ENCODE data around the gene DDX41. TPM values are rescaled to one million over a fixed set of nuclear protein-coding genes. Genes with fewer than 3 reads are reported as not detected.
A peak's percentile ranks its signal among the peaks of the same experiment; 100 is the strongest.

DDX41 gene
- total and polyA plus RNA-seq, 2 of the 13 experiments (the other 11 are each of a cell fraction or from before 2014, with no cell fraction given) = 62.8 to 105 TPM

- peak; percentile 44 for TF ChIP-seq PHF8 (CRISPR knock-in tag; IDR thresholded peaks at IDR 0.05)
- 0 out of 2 replicates have a peak, but pooled peaks have one; percentile 23 for TF ChIP-seq ZBTB44 (CRISPR knock-in tag; IDR thresholded peaks at IDR 0.05)
- no peak for TF ChIP-seq ZNF792 (CRISPR knock-in tag; IDR thresholded peaks at IDR 0.05)
- TF ChIP-seq SIN3A (IDR thresholded peaks at IDR 0.05; ENCODE audit: borderline replicate concordance, low read depth, low read length) = no peak
- TF ChIP-seq ZNF383 (CRISPR knock-in tag; IDR thresholded peaks at IDR 0.05; ENCODE audit: borderline replicate concordance) = no peak
- no peak for TF ChIP-seq ZNF143 (CRISPR knock-in tag; IDR thresholded peaks at IDR 0.05)
- TF ChIP-seq ZNF772 (CRISPR knock-in tag; IDR thresholded peaks at IDR 0.05) = no peak
- no peak for TF ChIP-seq SOX6 (IDR thresholded peaks at IDR 0.05)
- no peak for TF ChIP-seq SOX6 (CRISPR knock-in tag; IDR thresholded peaks at IDR 0.05)
- TF ChIP-seq MXI1 (IDR thresholded peaks at IDR 0.05; ENCODE audit: borderline replicate concordance, low read depth, low read length) = no peak
- TF ChIP-seq ZNF275 (CRISPR knock-in tag; IDR thresholded peaks at IDR 0.05; ENCODE audit: borderline replicate concordance) = no peak
- no peak for TF ChIP-seq ZNF460 (CRISPR knock-in tag; IDR thresholded peaks at IDR 0.05; ENCODE audit: borderline replicate concordance)
- TF ChIP-seq GMEB2 (CRISPR knock-in tag; IDR thresholded peaks at IDR 0.05; ENCODE audit: low read depth) = no peak
- TF ChIP-seq ZNF597 (CRISPR knock-in tag; IDR thresholded peaks at IDR 0.05) = no peak
- no peak for TF ChIP-seq GPN1 (CRISPR knock-in tag; IDR thresholded peaks at IDR 0.05; ENCODE audit: borderline replicate concordance)
- TF ChIP-seq POLR2AphosphoS2 (IDR thresholded peaks at IDR 0.05; ENCODE audit: low read depth, low read length) = no peak
- no peak for TF ChIP-seq ZSCAN5A (CRISPR knock-in tag; IDR thresholded peaks at IDR 0.05; ENCODE audit: borderline replicate concordance)
- no peak for TF ChIP-seq CEBPG (CRISPR knock-in tag; IDR thresholded peaks at IDR 0.05)
- TF ChIP-seq ZFY (CRISPR knock-in tag; IDR thresholded peaks at IDR 0.05) = no peak
- no peak for TF ChIP-seq GATAD2A (CRISPR knock-in tag; IDR thresholded peaks at IDR 0.05)
- TF ChIP-seq BATF2 (CRISPR knock-in tag; IDR thresholded peaks at IDR 0.05) = no peak
- no peak for TF ChIP-seq CEBPB (IDR thresholded peaks at IDR 0.05; ENCODE audit: borderline replicate concordance, low read depth, low read length)
- no peak for TF ChIP-seq NBN (conservative IDR thresholded peaks at IDR 0.05)
- TF ChIP-seq ZNF570 (CRISPR knock-in tag; IDR thresholded peaks at IDR 0.05; ENCODE audit: borderline replicate concordance) = no peak
- TF ChIP-seq GZF1 (CRISPR knock-in tag; IDR thresholded peaks at IDR 0.05) = no peak
These were observed 43.2 kb downstream of the DDX41 start, which contains the start of gene DBN1 (continued) for GRCh38 chr5:177473443-177474001.

All from HepG2 (cell line).